OCI-LY1 (cell line): ENCODE data around the gene CLRN2.

Experiments
- H2AFZ ChIP-seq: fragments of 200-600 bp; sonication (generic), shearing (Covaris generic); 2 replicates; pipeline ENCODE4 v1.6.0; 2014; ENCODE audit warnings: antibody characterized with exemption, mild to moderate bottlenecking, low read length
- H3F3A ChIP-seq: fragments of 200-600 bp; sonication (generic), shearing (Covaris generic); 2 replicates; pipeline ENCODE4 v1.6.0; 2014; ENCODE audit warnings: mild to moderate bottlenecking, antibody characterized with exemption, low read length, moderate library complexity; ENCODE audit not compliant: insufficient read depth
- H3K27ac ChIP-seq: fragments of 200-600 bp; sonication (generic); 2 replicates; pipeline ENCODE4 v1.5.1; 2014; ENCODE audit warnings: low read length, mixed run types, mild to moderate bottlenecking, low read depth; ENCODE audit not compliant: poor library complexity, severe bottlenecking
- H3K27me3 ChIP-seq: fragments of 200-600 bp; sonication (generic); 2 replicates; pipeline ENCODE4 v1.6.0; 2014; ENCODE audit warnings: antibody characterized with exemption, mild to moderate bottlenecking, low read length, moderate library complexity; ENCODE audit not compliant: insufficient read depth
- H3K36me3 ChIP-seq: fragments of 200-600 bp; sonication (generic); 2 replicates; pipeline ENCODE4 v1.6.1; 2014; ENCODE audit warnings: mild to moderate bottlenecking, antibody characterized with exemption, low read length, moderate library complexity, mixed read lengths; ENCODE audit not compliant: insufficient read depth
- H3K4me1 ChIP-seq: fragments of 200-600 bp; sonication (generic); 2 replicates; pipeline ENCODE4 v1.5.1; 2014; ENCODE audit warnings: mild to moderate bottlenecking, low read length, moderate library complexity; ENCODE audit not compliant: insufficient read depth, severe bottlenecking
- H3K4me2 ChIP-seq: fragments of 200-600 bp; sonication (generic), shearing (Covaris generic); 2 replicates; pipeline ENCODE4 v1.6.1; 2014; ENCODE audit warnings: low read length
- H3K4me3 ChIP-seq: fragments of 200-600 bp; sonication (generic); 2 replicates; pipeline ENCODE4 v1.5.1; 2014; ENCODE audit warnings: low read length, low read depth, mild to moderate bottlenecking, mixed read lengths; ENCODE audit not compliant: poor library complexity, severe bottlenecking
- H3K79me2 ChIP-seq: fragments of 200-600 bp; shearing (Covaris generic); 2 replicates; pipeline ENCODE4 v1.6.1; 2016; ENCODE audit warnings: mixed run types, low read length, mixed read lengths; ENCODE audit not compliant: insufficient read depth
- H3K9ac ChIP-seq: fragments of 200-600 bp; sonication (generic), shearing (Covaris generic); 2 replicates; pipeline ENCODE4 v1.6.1; 2014; ENCODE audit warnings: mild to moderate bottlenecking, low read length, mixed read lengths
- H3K9me2 ChIP-seq: fragments of 200-600 bp; sonication (generic), shearing (Covaris generic); 2 replicates; pipeline ENCODE4 v1.6.1; 2014; ENCODE audit warnings: low read depth, mild to moderate bottlenecking, low read length, mixed read lengths
- H3K9me3 ChIP-seq: fragments of 200-600 bp; shearing (Covaris generic); 2 replicates; pipeline ENCODE4 v1.6.1; 2014; ENCODE audit warnings: low read length, mixed read lengths
- H4K20me1 ChIP-seq: fragments of 200-600 bp; sonication (generic), shearing (Covaris generic); 2 replicates; pipeline ENCODE4 v1.6.0; 2016; ENCODE audit warnings: mild to moderate bottlenecking, low read length; ENCODE audit not compliant: insufficient read depth
- CTCF ChIP-seq: fragments of 200-600 bp; sonication (generic), shearing (Covaris generic); IDR thresholded peaks from 2 replicates; pipeline ENCODE4 v1.5.1; 2017; ENCODE audit warnings: mild to moderate bottlenecking, antibody characterized with exemption, low read length, moderate library complexity, mixed read lengths
- EZH2 ChIP-seq: fragments of 200-600 bp; sonication (generic), shearing (Covaris generic); IDR thresholded peaks from 2 replicates; pipeline ENCODE4 v1.8.0; 2017; ENCODE audit warnings: borderline replicate concordance, mixed run types, mild to moderate bottlenecking, antibody characterized with exemption, low read length, moderate library complexity, mixed read lengths

CLRN2 gene

GRCh38 chr4:17511950-17512795 lies 2.8 kb upstream of the CLRN2 start, which contains the start of gene QDPR:
TSS of gene QDPR (minus strand) at chr4:17512090. CDS start at chr4:17512054, 36 bp downstream.
- H3F3A ChIP-seq = no peaks in the 10 kb centered on the region
- peak within 1 kb of the TSS; percentile 70 for H3K9ac ChIP-seq
- no peaks in the 10 kb centered on the region for H3K9me3 ChIP-seq
- no peaks in the 10 kb centered on the region for H3K79me2 ChIP-seq
- peak within 1 kb of the TSS; percentile 74 for H3K4me2 ChIP-seq
- H3K27ac ChIP-seq = peak within 1 kb of the TSS; percentile 29
- no peaks in the 10 kb centered on the region; the same call in 1 of the 2 replicates for H3K36me3 ChIP-seq
- no peaks in the 10 kb centered on the region for H3K27me3 ChIP-seq
- H4K20me1 ChIP-seq = no peaks in the 10 kb centered on the region
- no peak for TF ChIP-seq EZH2
- TF ChIP-seq CTCF = peak; percentile 34; the same call in 1 of the 2 replicates
- no peaks in the 10 kb centered on the region for H3K9me2 ChIP-seq
- H2AFZ ChIP-seq = no peak within 1 kb of the TSS
- peaks cover 18% of the 10 kb centered on the region for H3K4me1 ChIP-seq
- peak within 1 kb of the TSS; percentile 69 for H3K4me3 ChIP-seq

DNA sequence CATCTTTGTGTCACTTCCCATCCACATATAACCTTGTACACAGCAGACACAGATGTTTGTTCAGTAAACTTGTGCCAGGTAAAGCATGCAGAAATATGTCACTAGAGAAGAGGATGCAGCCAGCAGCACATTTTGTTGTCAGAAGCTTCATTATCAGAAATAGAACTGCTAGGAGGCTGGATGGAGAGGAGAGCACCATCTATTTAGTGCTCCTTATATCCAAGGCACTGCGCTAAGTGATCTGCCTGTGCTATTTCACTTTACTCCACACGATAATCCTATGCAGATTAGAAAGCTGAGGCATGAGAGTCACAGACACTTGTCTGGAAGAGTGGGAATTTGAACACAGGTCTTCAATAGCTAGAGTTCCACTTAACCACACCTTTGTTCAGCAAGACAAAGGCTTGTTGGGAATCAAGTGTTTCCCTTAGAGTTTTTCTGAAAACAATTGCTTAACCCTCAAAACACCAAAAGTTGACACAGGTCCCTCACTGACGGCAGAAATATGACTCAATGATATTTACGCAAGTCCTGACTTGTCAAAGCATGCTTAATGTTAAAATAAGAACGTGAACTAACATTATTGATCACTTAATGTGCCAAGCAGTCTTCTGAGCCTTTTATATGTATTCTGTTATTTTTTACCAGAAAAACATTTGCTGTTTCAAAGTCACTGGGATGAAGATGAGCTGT lies 1.8 kb upstream of the CLRN2 start:
- no peak for TF ChIP-seq CTCF
- TF ChIP-seq EZH2 = no peak
- no peak overlapping the region for H2AFZ ChIP-seq
- no peaks in the 10 kb centered on the region for H4K20me1 ChIP-seq
- no peak overlapping the region for H3K4me2 ChIP-seq
- no peak overlapping the region for H3K4me3 ChIP-seq
- H3K9me3 ChIP-seq = no peaks in the 10 kb centered on the region
- peaks cover 18% of the 10 kb centered on the region for H3K4me1 ChIP-seq
- H3K27ac ChIP-seq = no peak overlapping the region
- no peaks in the 10 kb centered on the region for H3F3A ChIP-seq
- H3K27me3 ChIP-seq = no peaks in the 10 kb centered on the region
- H3K9ac ChIP-seq = no peak overlapping the region; the same call in 1 of the 2 replicates
- H3K36me3 ChIP-seq = no peaks in the 10 kb centered on the region; the same call in 1 of the 2 replicates
- no peaks in the 10 kb centered on the region for H3K9me2 ChIP-seq
- no peaks in the 10 kb centered on the region for H3K79me2 ChIP-seq

DNA sequence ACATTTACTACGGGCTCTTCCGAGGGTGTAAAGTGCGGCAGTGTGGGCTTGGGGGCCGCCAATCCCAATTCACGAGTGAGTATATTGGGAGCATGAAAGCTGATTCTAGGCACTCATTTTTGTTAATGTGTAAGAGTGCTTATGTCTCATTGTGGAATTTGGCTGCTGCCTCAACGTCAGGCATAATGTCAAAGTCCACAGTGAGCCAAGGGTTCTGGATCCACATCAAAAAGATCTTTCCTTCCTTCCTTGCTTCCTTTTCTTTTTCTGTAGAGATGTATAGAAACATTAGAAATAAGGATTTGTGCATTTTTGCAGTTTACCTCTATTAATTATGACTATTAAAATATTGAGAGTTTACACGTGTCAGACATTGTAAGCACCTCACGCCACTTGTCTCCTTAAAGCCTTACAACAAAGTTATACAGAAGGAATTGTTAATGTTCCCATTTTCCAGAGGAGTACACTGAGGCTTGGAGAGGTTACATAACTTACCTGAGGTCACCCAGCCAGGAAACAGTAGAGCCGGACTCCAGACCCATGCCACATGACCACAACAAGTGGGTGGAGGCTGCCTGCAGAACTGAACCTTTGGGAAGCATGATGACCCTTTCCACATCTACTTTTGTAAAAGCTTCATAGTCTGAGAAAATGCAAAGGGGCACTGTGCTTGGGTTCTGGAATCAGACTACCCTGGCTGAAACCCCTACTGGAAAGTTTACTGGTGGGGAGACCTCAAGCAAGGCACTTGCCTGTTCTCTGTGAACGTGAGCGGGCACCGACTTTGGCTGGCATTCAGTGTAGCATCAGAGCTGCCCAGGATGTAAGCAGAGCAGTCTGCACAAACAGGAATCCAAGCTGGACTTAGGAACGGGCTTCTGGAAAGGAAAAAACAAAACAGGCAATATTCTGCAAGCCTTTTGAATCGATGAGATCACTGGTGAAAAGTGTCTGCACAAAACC lies 761 bp downstream of the CLRN2 start:
- H3K79me2 ChIP-seq = no peaks in the 10 kb centered on the region
- H2AFZ ChIP-seq = no peak overlapping the region
- no peak overlapping the region for H3K4me3 ChIP-seq

More for the DNA sequence above, 761 bp downstream of the CLRN2 start:
- peaks cover 13% of the 10 kb centered on the region for H3K4me1 ChIP-seq
- H3K36me3 ChIP-seq = no peaks in the 10 kb centered on the region
- no peak overlapping the region for H3K9ac ChIP-seq
- H3K9me3 ChIP-seq = no peaks in the 10 kb centered on the region
- no peaks in the 10 kb centered on the region for H3F3A ChIP-seq
- TF ChIP-seq EZH2 = no peak
- no peak for TF ChIP-seq CTCF
- H4K20me1 ChIP-seq = no peaks in the 10 kb centered on the region
- no peaks in the 10 kb centered on the region for H3K9me2 ChIP-seq
- H3K4me2 ChIP-seq = no peak overlapping the region
- H3K27me3 ChIP-seq = no peaks in the 10 kb centered on the region
- no peak overlapping the region for H3K27ac ChIP-seq
